ENCODE results near the gene GPRIN2.
"Not testable (repeated sequence)": the region's sequence is repeated elsewhere in the genome, so short reads cannot be mapped to it uniquely, and the experiment has no call there.

The GPRIN2 gene

DNA sequence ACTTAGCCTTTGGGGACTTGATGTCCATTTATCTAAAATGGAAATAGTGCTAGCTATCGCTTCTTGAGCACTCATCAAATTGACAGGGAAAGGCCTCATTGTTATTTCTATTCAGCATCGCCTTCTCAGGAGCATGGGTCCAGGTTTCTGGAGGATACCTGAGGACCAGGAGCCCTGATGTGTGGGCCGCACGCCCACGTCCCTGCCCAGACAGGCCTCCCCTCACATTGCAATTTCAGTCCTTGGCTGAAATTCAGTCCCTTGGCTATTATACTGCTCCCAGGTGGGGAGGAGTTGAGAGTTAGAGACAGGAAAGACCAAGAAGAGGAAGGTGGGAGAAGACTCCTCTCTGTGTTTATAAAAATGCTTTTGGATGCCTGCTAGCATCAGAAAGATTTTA, 38.9 kb downstream of the GPRIN2 start:
- DNase-seq = no peak

DNA sequence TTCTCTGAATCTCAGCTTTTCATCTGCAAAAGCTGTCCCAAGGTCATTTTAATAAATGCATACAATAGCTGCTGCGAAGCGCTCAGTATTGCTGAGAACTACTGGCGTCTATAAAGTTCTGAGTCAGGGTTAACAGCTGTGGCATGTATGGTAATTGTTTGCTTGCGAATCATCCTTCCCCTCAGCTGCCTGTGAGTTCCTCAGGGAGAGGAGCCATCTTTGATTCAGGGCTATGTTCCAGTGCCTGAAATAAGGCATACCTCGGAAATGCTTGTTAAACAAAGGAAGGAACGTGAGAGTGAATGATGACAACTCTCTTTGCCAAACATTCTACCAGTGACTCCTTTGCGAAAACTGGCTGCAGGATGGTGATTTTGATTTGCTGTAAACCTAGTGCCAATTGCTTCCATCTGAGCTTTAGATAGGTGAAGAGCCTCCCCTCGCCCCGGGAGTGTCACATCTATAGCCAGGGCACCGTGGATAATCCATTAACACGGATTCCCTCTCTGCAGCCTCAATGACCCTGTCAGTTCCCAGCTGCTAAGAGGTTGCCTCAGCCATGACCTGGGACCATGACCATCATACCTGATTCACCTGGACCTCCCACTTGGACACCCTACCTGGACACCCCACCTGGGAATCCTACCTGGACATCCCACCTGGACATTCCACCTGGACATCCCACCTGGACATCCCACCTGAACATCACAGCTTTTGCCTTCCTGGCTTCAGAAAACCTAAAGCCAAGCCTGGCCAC, 39.6 kb downstream of the GPRIN2 start:
- no peak for DNase-seq

DNA sequence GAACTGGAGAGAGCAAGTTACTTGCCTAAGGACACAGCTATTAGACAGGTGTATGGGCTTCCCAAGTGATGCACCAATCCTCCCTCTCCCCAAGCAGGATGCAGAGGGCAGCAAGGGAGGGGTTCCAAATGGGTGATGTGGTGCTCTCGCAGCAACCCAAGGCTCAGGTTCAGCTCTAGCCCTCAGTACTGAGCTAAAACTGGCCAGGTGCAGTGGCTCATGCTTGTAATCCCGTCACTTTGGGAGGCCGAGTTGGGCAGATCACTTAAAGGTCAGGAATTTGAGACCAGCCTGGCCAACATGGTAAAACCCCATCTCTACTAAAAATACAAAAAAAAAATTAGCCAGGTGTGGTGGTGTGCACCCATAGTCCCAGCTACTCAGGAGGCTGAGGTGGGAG, 40.7 kb downstream of the GPRIN2 start:
- DNase-seq = no peak

DNA sequence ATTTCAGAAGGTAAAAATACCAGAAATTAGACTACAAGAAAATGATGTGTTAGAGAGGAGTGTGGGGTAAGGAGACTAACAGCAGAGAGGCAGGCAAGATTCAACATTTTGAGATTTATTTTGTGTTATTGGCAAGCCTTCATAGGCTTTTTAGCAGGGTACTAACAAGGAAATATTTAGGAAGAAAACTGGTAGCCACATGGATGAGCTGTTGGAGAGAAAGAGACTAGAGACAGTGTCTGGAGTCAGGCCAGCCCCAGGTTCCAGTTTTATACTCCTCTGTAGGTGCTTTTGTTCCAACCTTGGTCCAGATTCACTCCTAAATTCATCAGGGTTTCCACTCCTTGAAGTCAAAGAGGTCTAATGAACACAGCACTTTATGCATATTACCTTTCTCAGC, 41.1 kb downstream of the GPRIN2 start:
- no peak for DNase-seq

DNA sequence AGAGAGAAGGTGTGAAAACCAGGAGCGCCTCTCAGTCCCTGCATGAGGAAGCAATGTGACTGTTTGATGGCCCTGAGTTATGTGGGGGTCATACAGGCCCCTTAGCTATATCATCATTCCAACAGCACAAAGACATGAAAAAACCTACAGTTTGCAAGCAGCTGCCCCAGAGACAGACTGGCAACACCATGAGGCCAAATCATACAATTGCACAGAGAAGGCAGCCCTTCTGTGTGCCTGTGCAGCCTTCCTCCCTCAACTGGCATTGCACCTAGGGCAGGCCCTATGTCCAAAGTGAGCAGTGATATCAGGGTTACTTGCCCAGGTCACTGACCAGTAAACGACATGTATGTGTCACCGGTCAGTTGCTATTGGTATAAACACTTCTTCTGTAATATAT, 41.6 kb downstream of the GPRIN2 start:
- DNase-seq = no peak

DNA sequence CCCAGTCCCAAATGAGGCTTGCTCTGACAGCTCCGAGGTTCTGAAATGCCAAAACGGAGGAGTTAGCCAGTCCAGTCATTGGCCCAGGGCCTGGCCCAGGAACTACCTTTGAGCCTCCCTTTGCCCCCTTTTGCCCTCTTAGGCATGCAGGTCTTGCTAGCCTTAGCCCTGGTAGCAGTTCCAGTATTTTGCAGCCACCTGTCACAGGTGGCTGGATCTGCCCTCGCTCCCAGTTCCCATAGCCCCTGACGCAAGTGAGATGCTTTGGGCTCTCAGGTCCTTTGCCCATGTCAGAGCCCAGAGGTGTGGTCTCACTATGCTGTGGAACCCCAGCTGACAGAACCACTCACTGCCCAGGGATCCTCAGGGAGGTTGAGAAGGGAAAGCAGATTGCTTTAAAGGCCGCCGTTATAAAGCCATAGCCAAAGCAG, 42.0 kb downstream of the GPRIN2 start:
- DNase-seq = no peak

DNA sequence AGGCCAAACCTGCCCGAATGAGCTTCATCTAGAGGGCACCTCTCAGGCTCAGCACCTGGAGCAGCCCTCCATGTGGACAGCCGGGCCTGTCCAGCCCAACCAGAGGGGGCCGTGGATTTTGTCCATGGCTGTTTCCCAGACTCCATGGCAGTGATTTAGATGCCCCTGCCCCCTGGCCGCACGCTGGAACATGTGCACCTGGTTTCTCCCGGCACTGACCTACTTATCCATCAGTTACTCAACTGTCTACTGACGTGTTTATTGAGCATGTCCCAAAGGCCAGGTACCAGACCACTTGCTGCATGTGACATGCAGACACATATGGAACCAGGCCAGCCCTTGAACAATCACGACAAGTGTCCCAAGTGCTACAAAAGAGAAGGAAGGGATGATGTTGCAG, 43.1 kb downstream of the GPRIN2 start:
- not testable (repeated sequence) for DNase-seq

DNA sequence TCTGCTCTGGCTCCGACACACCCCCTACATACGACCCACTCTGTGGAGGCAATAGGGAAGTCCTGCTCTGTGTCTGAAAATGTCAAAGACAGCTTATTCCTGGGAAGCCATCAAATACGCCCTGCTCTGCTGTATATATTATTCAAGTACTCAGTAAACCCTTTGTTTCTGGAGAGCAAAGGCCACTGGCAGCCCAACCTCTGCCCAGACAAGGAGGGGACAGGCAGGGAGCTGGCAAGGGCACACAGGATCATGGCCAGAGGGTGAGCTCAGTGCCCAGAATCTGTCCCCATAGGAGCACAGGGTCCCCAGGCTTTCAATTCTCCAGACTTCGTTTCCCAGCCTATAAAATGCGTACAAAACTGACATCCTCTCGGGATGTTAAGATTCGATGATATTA, 43.7 kb downstream of the GPRIN2 start:
- not testable (repeated sequence) for DNase-seq

DNA sequence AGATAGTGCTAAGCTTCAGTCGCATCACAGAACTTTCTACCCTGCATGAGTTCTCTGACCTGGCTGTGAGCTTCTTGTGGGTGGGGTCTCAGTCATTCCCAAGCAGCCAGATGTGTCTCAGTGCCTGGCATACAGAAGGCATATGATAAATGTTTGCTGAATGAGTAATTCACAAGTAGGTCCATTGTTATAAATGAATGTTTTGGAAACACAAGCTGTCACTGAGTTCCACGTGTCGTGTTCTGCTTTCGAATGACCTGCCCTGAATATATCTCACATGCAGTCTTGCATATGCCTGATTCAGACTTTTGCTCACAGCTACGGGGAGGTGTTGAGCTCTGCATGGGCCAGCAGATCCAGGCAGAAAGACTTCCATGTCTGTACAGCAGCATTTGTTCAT, 44.5 kb downstream of the GPRIN2 start:
- DNase-seq = not testable (repeated sequence)

Measured in right forelimb (tissue), 1 donor.